PC-3 (cell line): Measurements from ENCODE around the gene KCNH6.

ENCODE experiments used
- EZH2 ChIP-seq: fragments of 300-600 bp; sonication (generic); IDR thresholded peaks from one replicate; pipeline ENCODE4 v1.6.1; 2017; ENCODE audit warnings: antibody characterized with exemption, mild to moderate bottlenecking, low read length; ENCODE audit not compliant: unreplicated experiment
- TF ChIP-seq, protein P1 (sequence below): fragments of 300-600 bp; sonication (generic); conservative IDR thresholded peaks from 2 replicates; pipeline ENCODE4 v1.5.1; 2017; ENCODE audit warnings: antibody characterized with exemption, low read depth, mild to moderate bottlenecking, low read length

DNA sequence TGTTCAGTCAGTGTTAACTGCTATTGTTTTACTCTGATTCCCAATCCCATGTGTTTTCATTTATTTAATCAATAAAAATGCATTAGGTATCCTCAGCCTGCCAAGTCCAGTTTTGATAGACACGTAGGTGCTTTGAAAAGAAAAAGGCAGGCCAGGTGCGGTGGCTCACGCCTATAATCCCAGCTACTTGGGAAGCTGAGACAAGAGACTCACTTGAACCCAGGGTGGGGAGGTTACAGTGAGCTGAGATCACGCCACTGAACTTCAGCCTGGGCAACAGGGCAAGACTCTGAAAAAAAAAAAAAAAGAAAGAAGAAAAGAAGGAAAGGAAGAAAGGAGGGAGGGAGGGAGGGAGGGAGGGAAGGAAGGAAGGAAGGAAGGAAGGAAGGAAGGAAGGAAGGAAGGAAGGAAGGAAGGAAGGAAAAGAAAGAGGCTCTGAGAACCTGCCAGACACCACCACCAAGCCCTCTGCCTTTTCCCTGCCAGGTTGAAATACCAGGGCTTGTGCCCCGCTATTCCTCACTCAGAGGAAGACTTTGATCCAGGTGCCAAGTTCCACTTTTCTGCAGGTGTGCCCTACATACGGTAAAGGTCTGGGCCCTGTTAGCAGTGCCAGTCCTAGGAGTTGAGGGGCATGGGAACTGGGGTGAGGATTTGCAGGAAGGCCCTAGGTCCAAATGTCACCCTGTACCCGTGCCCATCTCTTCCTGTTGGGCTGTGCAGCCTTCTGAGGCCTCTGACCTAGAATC lies 10.1 kb upstream of the KCNH6 start:
- TF ChIP-seq EZH2 = no peak
- TF ChIP-seq, protein P1, sequence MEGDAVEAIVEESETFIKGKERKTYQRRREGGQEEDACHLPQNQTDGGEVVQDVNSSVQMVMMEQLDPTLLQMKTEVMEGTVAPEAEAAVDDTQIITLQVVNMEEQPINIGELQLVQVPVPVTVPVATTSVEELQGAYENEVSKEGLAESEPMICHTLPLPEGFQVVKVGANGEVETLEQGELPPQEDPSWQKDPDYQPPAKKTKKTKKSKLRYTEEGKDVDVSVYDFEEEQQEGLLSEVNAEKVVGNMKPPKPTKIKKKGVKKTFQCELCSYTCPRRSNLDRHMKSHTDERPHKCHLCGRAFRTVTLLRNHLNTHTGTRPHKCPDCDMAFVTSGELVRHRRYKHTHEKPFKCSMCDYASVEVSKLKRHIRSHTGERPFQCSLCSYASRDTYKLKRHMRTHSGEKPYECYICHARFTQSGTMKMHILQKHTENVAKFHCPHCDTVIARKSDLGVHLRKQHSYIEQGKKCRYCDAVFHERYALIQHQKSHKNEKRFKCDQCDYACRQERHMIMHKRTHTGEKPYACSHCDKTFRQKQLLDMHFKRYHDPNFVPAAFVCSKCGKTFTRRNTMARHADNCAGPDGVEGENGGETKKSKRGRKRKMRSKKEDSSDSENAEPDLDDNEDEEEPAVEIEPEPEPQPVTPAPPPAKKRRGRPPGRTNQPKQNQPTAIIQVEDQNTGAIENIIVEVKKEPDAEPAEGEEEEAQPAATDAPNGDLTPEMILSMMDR = no peak
